ENCODE results near the gene ZNF764.

The ZNF764 gene

DNA sequence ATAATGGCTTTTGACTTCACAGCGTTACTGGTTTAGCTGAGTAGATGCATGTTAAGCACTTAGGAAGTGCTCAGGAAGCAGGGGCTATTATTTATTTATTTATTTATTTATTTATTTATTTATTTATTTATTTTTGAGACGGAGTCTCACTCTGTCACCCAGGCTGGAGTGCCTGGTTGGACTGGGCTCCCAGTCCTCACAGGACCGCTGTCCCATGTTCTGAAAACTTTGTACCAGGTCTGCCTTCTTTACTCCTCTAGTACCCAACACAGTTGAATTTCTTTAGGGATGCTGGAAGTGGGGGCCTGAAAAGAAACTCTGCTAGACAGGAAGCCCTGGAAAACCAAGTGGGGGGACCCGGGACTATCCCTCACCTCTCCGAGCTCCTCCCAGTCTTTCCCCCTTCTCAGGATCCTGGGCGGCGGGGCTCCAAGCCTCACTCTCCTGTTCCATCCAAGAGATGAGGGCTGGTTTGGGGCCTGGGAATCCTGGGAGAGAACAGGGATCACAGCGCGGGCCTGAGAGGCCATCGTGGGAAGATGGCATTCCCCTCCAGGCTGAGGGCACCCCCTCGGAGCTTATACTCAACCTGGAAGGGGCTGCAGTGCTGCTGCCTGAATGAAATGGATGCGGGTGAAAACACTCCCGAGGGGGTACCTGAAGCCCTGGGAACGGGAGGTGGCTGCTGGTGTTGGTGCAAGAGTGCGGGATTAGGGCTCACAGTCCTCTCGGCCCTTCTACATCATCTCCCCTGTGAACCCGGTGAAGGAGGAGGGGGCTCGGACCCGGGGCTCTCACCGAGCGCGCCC, 12.7 kb upstream of the ZNF764 start:
- peak overlapping the region; percentile 92 for H3K9ac ChIP-seq (ENCODE audit: low read length)
- peaks cover 13% of the 10 kb centered on the region for H3K79me1 ChIP-seq (replicated peaks; ENCODE audit: low read length, poor library complexity, severe bottlenecking)
- WGBS = 11% methylated on average over 13 of the region's 22 CpGs
- H2AK5ac ChIP-seq (ENCODE audit: low read length, severe bottlenecking) = no peak overlapping the region
- peaks cover 13% of the 10 kb centered on the region for H3K4me1 ChIP-seq (ENCODE audit: control insufficient read depth, insufficient read depth, low read depth, low read length)
- peak overlapping the region; percentile 95 for H4K8ac ChIP-seq (ENCODE audit: low read length)
- peak overlapping the region; percentile 73 for H4K91ac ChIP-seq (ENCODE audit: low read length)
- H3K18ac ChIP-seq (ENCODE audit: low read depth in 1 of 2, low read length in 2 of 2) = peak overlapping the region; percentile 85 to 91
- no peaks in the 10 kb centered on the region for H3K9me3 ChIP-seq (ENCODE audit: control insufficient read depth, low read length)
- peak overlapping the region; percentile 84 to 90 for H3K4ac ChIP-seq (ENCODE audit: low read depth in 1 of 2, low read length in 2 of 2)
- H2BK5ac ChIP-seq (ENCODE audit: low read depth, low read length, poor library complexity, severe bottlenecking) = no peak overlapping the region
- peak overlapping the region; percentile 81 for H2BK120ac ChIP-seq (ENCODE audit: low read depth, low read length)
- H3K14ac ChIP-seq (ENCODE audit: low read length in 2 of 2) = peak overlapping the region in 1 of 2 experiments; percentile 8
- peak; percentile 65 for DNase-seq
- peaks cover 0 to 9% of the 10 kb centered on the region in 2 experiments for H3K36me3 ChIP-seq (ENCODE audit: control insufficient read depth in 1 of 2, insufficient read depth in 2 of 2, low read depth in 1 of 2, low read length in 2 of 2)
- peaks cover 0 to 2% of the 10 kb centered on the region in 2 experiments for H3K27me3 ChIP-seq (ENCODE audit: control insufficient read depth in 1 of 2, insufficient read depth in 1 of 2, low read length in 2 of 2)
- peak overlapping the region; percentile 66 to 89 for H3K4me3 ChIP-seq (ENCODE audit: insufficient read depth in 1 of 2, low read depth in 1 of 2, low read length in 2 of 2)
- H3K27ac ChIP-seq (ENCODE audit: low read length, poor library complexity, severe bottlenecking) = peak overlapping the region; percentile 43
- peak overlapping the region in 1 of 2 experiments; percentile 19 for H2BK12ac ChIP-seq (ENCODE audit: low read length in 2 of 2)
- peak overlapping the region; percentile 94 for H3K4me2 ChIP-seq (ENCODE audit: low read length, poor library complexity, severe bottlenecking)
- H2BK15ac ChIP-seq (ENCODE audit: low read depth, poor library complexity, severe bottlenecking) = peak overlapping the region; percentile 26
- peak overlapping the region in 1 of 2 experiments; percentile 29 for H3K23ac ChIP-seq (ENCODE audit: low read length in 2 of 2)
- peak overlapping the region; percentile 83 for H2AFZ ChIP-seq (ENCODE audit: low read depth, low read length)

DNA sequence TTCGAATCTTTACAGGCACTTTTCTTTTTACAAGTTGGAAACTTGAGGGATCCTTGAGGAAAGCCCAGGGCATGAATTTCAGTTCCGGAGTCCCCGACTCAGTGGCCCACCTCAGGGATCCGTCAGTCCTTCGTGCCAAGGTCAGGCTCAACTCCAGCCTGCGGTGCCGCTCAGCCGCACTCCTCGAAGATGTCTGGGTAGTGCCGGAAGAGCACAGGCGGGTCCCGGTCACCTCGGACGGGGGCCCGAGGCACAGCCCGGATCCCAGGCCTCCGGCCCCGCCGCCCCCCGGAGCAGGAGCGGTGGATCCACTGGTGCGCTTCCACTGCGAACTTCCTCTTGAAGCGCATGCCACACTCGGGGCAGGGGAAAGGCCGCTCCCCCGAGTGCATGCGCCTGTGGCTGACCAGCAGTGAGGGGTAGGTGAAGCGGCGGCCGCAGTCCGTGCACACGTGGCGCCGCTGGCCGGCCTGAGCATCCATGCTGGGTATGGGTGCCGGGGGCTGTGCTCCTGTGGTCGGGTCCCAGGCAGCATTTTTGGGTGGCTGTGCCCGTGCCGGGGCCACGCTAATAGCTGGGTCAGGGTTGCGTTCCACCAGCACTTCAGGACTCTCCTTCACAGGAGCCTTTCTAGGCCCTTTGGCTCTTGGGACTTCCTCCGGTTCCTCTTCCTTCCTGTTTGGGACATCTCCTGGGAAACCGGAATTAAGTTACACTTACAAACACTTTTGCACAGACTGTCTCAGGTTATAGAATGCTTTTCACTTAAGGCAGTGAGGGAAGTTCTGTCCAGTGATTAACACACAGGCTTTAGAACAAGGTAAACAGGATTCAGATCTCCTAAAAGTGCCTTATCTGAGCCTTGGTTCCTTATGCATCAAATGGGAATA, 11.8 kb upstream of the ZNF764 start:
- Histone ChIP-seq H4K91ac (ENCODE audit: low read length) (peak overlapping the region; percentile 78), H2BK12ac (ENCODE audit: low read length in 2 of 2) (peak overlapping the region in 1 of 2 experiments; percentile 87), H3K9ac (ENCODE audit: low read length) (no peak overlapping the region), H3K14ac (ENCODE audit: low read length in 2 of 2) (no peak overlapping the region), H2AFZ (ENCODE audit: low read depth, low read length) (no peak overlapping the region), H2AK5ac (ENCODE audit: low read length, severe bottlenecking) (no peak overlapping the region), H2BK5ac (ENCODE audit: low read depth, low read length, poor library complexity, severe bottlenecking) (no peak overlapping the region), H3K79me1 (replicated peaks; ENCODE audit: low read length, poor library complexity, severe bottlenecking) (peaks cover 12% of the 10 kb centered on the region), H3K18ac (ENCODE audit: low read depth in 1 of 2, low read length in 2 of 2) (peak overlapping the region; percentile 27 to 70), H3K27me3 (ENCODE audit: control insufficient read depth in 1 of 2, insufficient read depth in 1 of 2, low read length in 2 of 2) (peaks cover 0 to 5% of the 10 kb centered on the region in 2 experiments), H4K8ac (ENCODE audit: low read length) (peak overlapping the region; percentile 67), H3K36me3 (ENCODE audit: control insufficient read depth in 1 of 2, insufficient read depth in 2 of 2, low read depth in 1 of 2, low read length in 2 of 2) (peaks cover 0 to 9% of the 10 kb centered on the region in 2 experiments), H3K4ac (ENCODE audit: low read depth in 1 of 2, low read length in 2 of 2) (peak overlapping the region in 1 of 2 experiments; percentile 45), H3K9me3 (ENCODE audit: control insufficient read depth, low read length) (no peaks in the 10 kb centered on the region), H3K4me3 (ENCODE audit: insufficient read depth in 1 of 2, low read depth in 1 of 2, low read length in 2 of 2) (no peak overlapping the region), H2BK120ac (ENCODE audit: low read depth, low read length) (peak overlapping the region; percentile 23), H3K23ac (ENCODE audit: low read length in 2 of 2) (peak overlapping the region in 1 of 2 experiments; percentile 11), H3K4me1 (ENCODE audit: control insufficient read depth, insufficient read depth, low read depth, low read length) (peaks cover 13% of the 10 kb centered on the region), H3K4me2 (ENCODE audit: low read length, poor library complexity, severe bottlenecking) (no peak overlapping the region), H3K27ac (ENCODE audit: low read length, poor library complexity, severe bottlenecking) (no peak overlapping the region), H2BK15ac (ENCODE audit: low read depth, poor library complexity, severe bottlenecking) (peak overlapping the region; percentile 33)
- WGBS = 97% methylated on average over 42 of the region's 44 CpGs
- peak; percentile 17 for DNase-seq

DNA sequence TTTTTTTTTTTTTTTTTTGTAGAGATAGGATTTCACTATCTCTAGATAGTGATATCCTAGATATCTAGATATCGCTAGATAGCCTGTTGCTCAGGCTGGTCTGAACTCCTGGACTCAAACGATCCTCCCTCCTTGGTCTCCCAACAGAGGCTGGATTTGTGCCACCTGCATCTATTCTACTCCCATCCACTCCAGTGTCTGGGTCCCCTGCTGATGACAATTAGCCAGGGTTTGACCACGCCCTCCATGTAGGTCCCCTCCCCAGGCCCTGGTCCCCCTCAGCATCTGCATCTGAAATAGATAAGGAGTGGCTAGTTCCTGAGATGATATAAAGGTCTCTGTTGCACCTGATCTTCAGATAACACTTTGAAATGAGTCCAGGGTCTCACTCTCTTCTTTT, 11.1 kb upstream of the ZNF764 start:
- Histone ChIP-seq H3K9me3 (ENCODE audit: control insufficient read depth, low read length) (no peaks in the 10 kb centered on the region), H3K36me3 (ENCODE audit: control insufficient read depth in 1 of 2, insufficient read depth in 2 of 2, low read depth in 1 of 2, low read length in 2 of 2) (peaks cover 0 to 9% of the 10 kb centered on the region in 2 experiments), H3K27me3 (ENCODE audit: control insufficient read depth in 1 of 2, insufficient read depth in 1 of 2, low read length in 2 of 2) (peaks cover 0 to 5% of the 10 kb centered on the region in 2 experiments), H2AFZ (ENCODE audit: low read depth, low read length) (no peak overlapping the region), H4K91ac (ENCODE audit: low read length) (no peak overlapping the region), H2BK5ac (ENCODE audit: low read depth, low read length, poor library complexity, severe bottlenecking) (no peak overlapping the region), H3K4me2 (ENCODE audit: low read length, poor library complexity, severe bottlenecking) (no peak overlapping the region), H3K18ac (ENCODE audit: low read depth in 1 of 2, low read length in 2 of 2) (no peak overlapping the region), H2AK5ac (ENCODE audit: low read length, severe bottlenecking) (no peak overlapping the region), H3K4me1 (ENCODE audit: control insufficient read depth, insufficient read depth, low read depth, low read length) (peaks cover 13% of the 10 kb centered on the region), H3K27ac (ENCODE audit: low read length, poor library complexity, severe bottlenecking) (no peak overlapping the region), H2BK15ac (ENCODE audit: low read depth, poor library complexity, severe bottlenecking) (peak overlapping the region; percentile 46), H4K8ac (ENCODE audit: low read length) (no peak overlapping the region), H3K4ac (ENCODE audit: low read depth in 1 of 2, low read length in 2 of 2) (no peak overlapping the region), H3K23ac (ENCODE audit: low read length in 2 of 2) (no peak overlapping the region), H3K9ac (ENCODE audit: low read length) (no peak overlapping the region), H2BK12ac (ENCODE audit: low read length in 2 of 2) (peak overlapping the region in 1 of 2 experiments; percentile 42), H2BK120ac (ENCODE audit: low read depth, low read length) (no peak overlapping the region), H3K4me3 (ENCODE audit: insufficient read depth in 1 of 2, low read depth in 1 of 2, low read length in 2 of 2) (no peak overlapping the region), H3K14ac (ENCODE audit: low read length in 2 of 2) (no peak overlapping the region), H3K79me1 (replicated peaks; ENCODE audit: low read length, poor library complexity, severe bottlenecking) (peaks cover 12% of the 10 kb centered on the region)
- 94% methylated on average over 2 of the region's 3 CpGs for WGBS
- no peak for DNase-seq

Data from mesenchymal stem cell (in vitro differentiated cells and primary cell).